ENCODE measurements around the gene CCPG1. TPM values are rescaled to one million over a fixed set of nuclear protein-coding genes. Genes with fewer than 3 reads are reported as not detected.
"Not testable (repeated sequence)": the region's sequence is repeated elsewhere in the genome, so short reads cannot be mapped to it uniquely, and the experiment has no call there.

CCPG1 gene
- polyA plus RNA-seq, 1 of the 3 experiments (the other 2 are of a cell fraction): 10.5 TPM

- H3K4me2 ChIP-seq; H2AFZ ChIP-seq (ENCODE audit: low read depth); H3F3A ChIP-seq (replicated peaks; ENCODE audit: insufficient read depth); H3K79me2 ChIP-seq (ENCODE audit: insufficient read depth); H3K27me3 ChIP-seq (ENCODE audit: insufficient read depth); H3K4me1 ChIP-seq (ENCODE audit: control insufficient read depth in 1 of 2, insufficient read depth in 2 of 2, low read depth in 1 of 2, low read length in 1 of 2); H3K9ac ChIP-seq; H3K36me3 ChIP-seq (replicated peaks in 1 of 2; ENCODE audit: control insufficient read depth in 1 of 2, insufficient read depth in 2 of 2, low read length in 1 of 2); DNase-seq; H3K4me3 ChIP-seq (ENCODE audit: low read depth in 2 of 2, low read length in 1 of 2); CTCF ChIA-PET; H3K9me2 ChIP-seq; H3K9me3 ChIP-seq; H4K20me1 ChIP-seq (ENCODE audit: insufficient read depth); H3K27ac ChIP-seq (ENCODE audit: low read depth in 2 of 2, low read length in 1 of 2); POLR2A ChIA-PET: not testable (repeated sequence)
- 84% methylated on average over 6 of the region's 41 CpGs for WGBS (ENCODE audit: low lambda C conversion rate)
These were observed 38.3 kb upstream of the CCPG1 start for GRCh38 chr15:55446379-55447029.

- H3K9me2 ChIP-seq; H3K4me1 ChIP-seq (ENCODE audit: control insufficient read depth in 1 of 2, insufficient read depth in 2 of 2, low read depth in 1 of 2, low read length in 1 of 2); H3K9ac ChIP-seq; H3K36me3 ChIP-seq (replicated peaks in 1 of 2; ENCODE audit: control insufficient read depth in 1 of 2, insufficient read depth in 2 of 2, low read length in 1 of 2); H3K27ac ChIP-seq (ENCODE audit: low read depth in 2 of 2, low read length in 1 of 2); H3K27me3 ChIP-seq (ENCODE audit: insufficient read depth); CTCF ChIA-PET; DNase-seq; POLR2A ChIA-PET; H3K4me3 ChIP-seq (ENCODE audit: low read depth in 2 of 2, low read length in 1 of 2); H4K20me1 ChIP-seq (ENCODE audit: insufficient read depth); H3F3A ChIP-seq (replicated peaks; ENCODE audit: insufficient read depth); H3K4me2 ChIP-seq; H3K9me3 ChIP-seq; H2AFZ ChIP-seq (ENCODE audit: low read depth); H3K79me2 ChIP-seq (ENCODE audit: insufficient read depth): not testable (repeated sequence)
- 100% methylated on average over 1 of the region's 27 CpGs for WGBS (ENCODE audit: low lambda C conversion rate)
These were observed 37.8 kb upstream of the CCPG1 start for GRCh38 chr15:55445936-55446335.

GRCh38 chr15:55443141-55443540 lies 35.0 kb upstream of the CCPG1 start:
- H3K36me3 ChIP-seq (replicated peaks in 1 of 2; ENCODE audit: control insufficient read depth in 1 of 2, insufficient read depth in 2 of 2, low read length in 1 of 2); H2AFZ ChIP-seq (ENCODE audit: low read depth); H3K4me3 ChIP-seq (ENCODE audit: low read depth in 2 of 2, low read length in 1 of 2); H3F3A ChIP-seq (replicated peaks; ENCODE audit: insufficient read depth); H3K79me2 ChIP-seq (ENCODE audit: insufficient read depth); H3K9me2 ChIP-seq; H3K9ac ChIP-seq; H3K27ac ChIP-seq (ENCODE audit: low read depth in 2 of 2, low read length in 1 of 2); POLR2A ChIA-PET; H4K20me1 ChIP-seq (ENCODE audit: insufficient read depth); H3K4me1 ChIP-seq (ENCODE audit: control insufficient read depth in 1 of 2, insufficient read depth in 2 of 2, low read depth in 1 of 2, low read length in 1 of 2); H3K4me2 ChIP-seq; H3K27me3 ChIP-seq (ENCODE audit: insufficient read depth); H3K9me3 ChIP-seq; CTCF ChIA-PET; DNase-seq: not testable (repeated sequence)
- 89% methylated on average over 6 of the region's 15 CpGs for WGBS (ENCODE audit: low lambda C conversion rate)

- Histone ChIP-seq H4K20me1 (ENCODE audit: insufficient read depth) (no peaks in the 10 kb centered on the region), H3K4me1 (ENCODE audit: control insufficient read depth in 1 of 2, insufficient read depth in 2 of 2, low read depth in 1 of 2, low read length in 1 of 2) (no peaks in the 10 kb centered on the region), H3K79me2 (ENCODE audit: insufficient read depth) (no peaks in the 10 kb centered on the region), H3K36me3 (replicated peaks in 1 of 2; ENCODE audit: control insufficient read depth in 1 of 2, insufficient read depth in 2 of 2, low read length in 1 of 2) (no peaks in the 10 kb centered on the region), H2AFZ (ENCODE audit: low read depth) (0 out of 2 replicates have a peak overlapping the region, but pooled peaks have one; percentile 2), H3K4me3 (ENCODE audit: low read depth in 2 of 2, low read length in 1 of 2) (no peak overlapping the region; a peak in 1 of 4 replicates), H3K27me3 (ENCODE audit: insufficient read depth) (no peaks in the 10 kb centered on the region), H3K9me3 (no peaks in the 10 kb centered on the region), H3K9ac (no peak overlapping the region), H3F3A (replicated peaks; ENCODE audit: insufficient read depth) (peaks cover 15% of the 10 kb centered on the region), H3K27ac (ENCODE audit: low read depth in 2 of 2, low read length in 1 of 2) (no peak overlapping the region), H3K9me2 (no peaks in the 10 kb centered on the region), H3K4me2 (no peak overlapping the region)
- peak; percentile 78 for TF ChIP-seq RAD21 (IDR thresholded peaks at IDR 0.05; ENCODE audit: low read length)
- TF ChIP-seq MAX (IDR thresholded peaks at IDR 0.05; ENCODE audit: low read depth): no peak
- peak; percentile 75 for TF ChIP-seq CTCF (IDR thresholded peaks at IDR 0.05)
- peak; percentile 70 for TF ChIP-seq SMC3 (IDR thresholded peaks at IDR 0.05; ENCODE audit: low read depth, low read length)
- ChIA-PET CTCF (interaction anchor here (0.6 to 2.3 kb wide), 38 partner anchors 9 to 1598 kb away, joined by 3 to 17 read pairs (median 4); partner anchors contain the start of genes CCPG1, PIERCE2, PIGB and PIGBOS1), POLR2A (interaction anchor here (0.6 kb wide), 1 partner anchor 157 kb away, joined by 4 read pairs; no protein-coding TSS in a partner anchor)
- WGBS (ENCODE audit: low lambda C conversion rate): 36% methylated on average over 6 of the region's 6 CpGs
- peak; percentile 68 for DNase-seq
These were observed 27.0 kb upstream of the CCPG1 start for GRCh38 chr15:55434989-55435825.
